KOPT-K1 (cell line): ENCODE data around the gene IPPK.
A peak's percentile ranks its signal among the peaks of the same experiment; 100 is the strongest.

ENCODE experiments used
- H3K27ac ChIP-seq: fragments of 200-600 bp; sonication (generic); 2 replicates; pipeline ENCODE4 v1.5.1; 2016; ENCODE audit warnings: antibody characterized with exemption, mild to moderate bottlenecking, low read depth, low read length; ENCODE audit not compliant: poor library complexity, severe bottlenecking
- H3K36me3 ChIP-seq: fragments of 200-600 bp; sonication (generic); 2 replicates; pipeline ENCODE4 v1.5.1; 2017; ENCODE audit warnings: antibody characterized with exemption, mild to moderate bottlenecking, low read length, moderate library complexity; ENCODE audit not compliant: insufficient read depth
- H3K9me3 ChIP-seq: fragments of 200-600 bp; sonication (generic); 2 replicates; pipeline ENCODE4 v1.5.1; 2017; ENCODE audit warnings: antibody characterized with exemption, low read length, mild to moderate bottlenecking; ENCODE audit not compliant: insufficient read depth, poor library complexity, severe bottlenecking

IPPK gene

GRCh38 chr9:92669890-92670708 is at the start of gene IPPK:
IPPK (minus strand) TSS chr9:92670131; CDS start chr9:92669988, 143 bp downstream.
- peaks cover 13% of the 10 kb centered on the region; the same call in 1 of the 2 replicates for H3K36me3 ChIP-seq
- H3K27ac ChIP-seq = peak within 1 kb of the TSS; percentile 95
- H3K9me3 ChIP-seq = no peaks in the 10 kb centered on the region

- no peak overlapping the region for H3K27ac ChIP-seq
- H3K9me3 ChIP-seq = no peaks in the 10 kb centered on the region
- peaks cover 86% of the 10 kb centered on the region for H3K36me3 ChIP-seq
Measured at GRCh38 chr9:92719028-92719647, 49.2 kb upstream of the IPPK start.

GRCh38 chr9:92718086-92719001 is 48.4 kb upstream of the IPPK start:
- Histone ChIP-seq H3K27ac (no peak overlapping the region), H3K9me3 (no peaks in the 10 kb centered on the region), H3K36me3 (peaks cover 93% of the 10 kb centered on the region)

GRCh38 chr9:92717201-92718085 is 47.5 kb upstream of the IPPK start:
- Histone ChIP-seq H3K36me3 (peaks cover 93% of the 10 kb centered on the region), H3K27ac (no peak overlapping the region), H3K9me3 (no peaks in the 10 kb centered on the region)

- H3K9me3 ChIP-seq = no peaks in the 10 kb centered on the region
- no peak overlapping the region for H3K27ac ChIP-seq
- H3K36me3 ChIP-seq = peaks cover 92% of the 10 kb centered on the region
Measured at GRCh38 chr9:92716557-92716956, 46.6 kb upstream of the IPPK start.

GRCh38 chr9:92715488-92716231 is 45.7 kb upstream of the IPPK start:
- peaks cover 95% of the 10 kb centered on the region for H3K36me3 ChIP-seq
- H3K27ac ChIP-seq = no peak overlapping the region
- H3K9me3 ChIP-seq = no peaks in the 10 kb centered on the region

- Histone ChIP-seq H3K9me3 (no peaks in the 10 kb centered on the region), H3K36me3 (peaks cover 95% of the 10 kb centered on the region), H3K27ac (no peak overlapping the region)
Measured at GRCh38 chr9:92714787-92715487, 45.0 kb upstream of the IPPK start.

- H3K27ac ChIP-seq = no peak overlapping the region
- no peaks in the 10 kb centered on the region for H3K9me3 ChIP-seq
- peaks cover 94% of the 10 kb centered on the region for H3K36me3 ChIP-seq
Measured at GRCh38 chr9:92714016-92714415, 44.1 kb upstream of the IPPK start.

- no peaks in the 10 kb centered on the region for H3K9me3 ChIP-seq
- H3K36me3 ChIP-seq = peaks cover 92% of the 10 kb centered on the region
- no peak overlapping the region for H3K27ac ChIP-seq
Measured at GRCh38 chr9:92713528-92713927, 43.6 kb upstream of the IPPK start.

GRCh38 chr9:92712767-92713166 is 42.8 kb upstream of the IPPK start:
- peaks cover 84% of the 10 kb centered on the region for H3K36me3 ChIP-seq
- H3K27ac ChIP-seq = no peak overlapping the region
- no peaks in the 10 kb centered on the region for H3K9me3 ChIP-seq

GRCh38 chr9:92711844-92712243 is 41.9 kb upstream of the IPPK start:
- H3K9me3 ChIP-seq = no peaks in the 10 kb centered on the region
- H3K27ac ChIP-seq = peak overlapping the region; percentile 42
- peaks cover 75% of the 10 kb centered on the region for H3K36me3 ChIP-seq

- Histone ChIP-seq H3K27ac (no peak overlapping the region), H3K36me3 (peaks cover 69% of the 10 kb centered on the region), H3K9me3 (no peaks in the 10 kb centered on the region)
Measured at GRCh38 chr9:92711146-92711545, 41.2 kb upstream of the IPPK start.

GRCh38 chr9:92710368-92710767 is 40.4 kb upstream of the IPPK start:
- H3K27ac ChIP-seq = no peak overlapping the region
- peaks cover 61% of the 10 kb centered on the region for H3K36me3 ChIP-seq
- H3K9me3 ChIP-seq = no peaks in the 10 kb centered on the region
